ENCODE measurements around the gene SMIM10L1. TPM values are rescaled to one million over a fixed set of nuclear protein-coding genes. Genes with fewer than 3 reads are reported as not detected.

SMIM10L1 gene
- total RNA-seq, 1 experiment from 2014 or later: 11.4 TPM

DNA sequence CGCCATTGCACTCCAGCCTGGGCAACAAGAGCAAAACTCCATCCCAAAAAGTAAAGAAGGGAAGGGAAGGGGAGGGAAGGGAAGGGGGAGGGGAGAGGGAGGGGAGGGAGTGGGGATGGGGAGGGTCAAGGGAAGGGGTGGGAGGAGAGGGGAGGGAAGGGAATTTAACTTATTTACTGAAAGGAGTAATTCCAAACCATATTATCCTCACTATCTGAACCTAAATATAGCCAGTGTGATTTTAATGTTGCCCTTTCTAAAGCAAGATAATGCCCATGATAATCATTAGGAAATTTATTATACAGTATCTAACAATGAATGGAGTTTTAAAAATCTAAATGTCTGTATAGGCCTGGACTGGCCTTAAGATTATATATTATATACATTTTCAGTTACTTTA, 7.3 kb downstream of the SMIM10L1 start:
- in situ Hi-C loops (cut with HindIII; ENCODE audit: low sequenced_read_pairs): no loop called here
- no peak for DNase-seq (ENCODE audit: low spot score)

DNA sequence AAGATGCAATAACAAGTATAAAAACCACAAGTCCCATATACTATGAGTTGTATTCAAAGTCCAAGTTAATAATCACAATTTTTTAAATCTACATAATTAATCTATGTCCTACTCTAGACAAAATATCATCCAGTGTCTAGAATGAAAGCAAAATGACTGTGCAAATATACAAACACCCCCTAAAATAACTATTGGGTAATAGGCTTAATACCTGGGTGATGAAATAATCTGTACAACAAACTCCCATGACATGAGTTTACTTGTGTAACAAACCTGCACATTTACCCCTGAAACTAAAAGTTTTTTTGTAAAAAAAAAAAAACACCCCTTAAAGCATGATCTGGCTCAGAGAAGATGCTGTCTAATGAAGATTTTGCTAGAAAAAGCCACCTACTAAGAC, 11.5 kb downstream of the SMIM10L1 start:
- DNase-seq (ENCODE audit: low spot score): no peak
- in situ Hi-C loops (cut with HindIII; ENCODE audit: low sequenced_read_pairs): no loop called here

DNA sequence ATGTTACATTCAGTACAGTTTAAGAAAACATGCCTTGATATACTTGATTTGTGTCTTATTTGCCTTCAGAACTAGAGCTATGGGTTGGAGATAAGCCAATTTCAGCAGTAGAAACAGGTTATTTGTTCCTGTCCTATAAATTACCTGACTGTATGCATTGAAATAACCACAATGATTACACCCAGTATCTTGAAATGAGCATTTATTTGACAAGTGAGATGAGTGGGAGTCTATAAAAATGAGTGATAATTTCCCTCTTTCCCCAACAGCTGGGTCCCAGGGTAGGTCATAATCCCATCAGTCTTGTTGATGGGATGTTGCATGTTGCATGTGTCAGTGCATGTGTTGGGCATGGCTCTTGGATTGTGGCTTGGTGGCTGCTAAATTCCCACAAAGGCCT, 12.0 kb downstream of the SMIM10L1 start:
- in situ Hi-C loops (cut with HindIII; ENCODE audit: low sequenced_read_pairs): no loop called here
- no peak for DNase-seq (ENCODE audit: low spot score)

DNA sequence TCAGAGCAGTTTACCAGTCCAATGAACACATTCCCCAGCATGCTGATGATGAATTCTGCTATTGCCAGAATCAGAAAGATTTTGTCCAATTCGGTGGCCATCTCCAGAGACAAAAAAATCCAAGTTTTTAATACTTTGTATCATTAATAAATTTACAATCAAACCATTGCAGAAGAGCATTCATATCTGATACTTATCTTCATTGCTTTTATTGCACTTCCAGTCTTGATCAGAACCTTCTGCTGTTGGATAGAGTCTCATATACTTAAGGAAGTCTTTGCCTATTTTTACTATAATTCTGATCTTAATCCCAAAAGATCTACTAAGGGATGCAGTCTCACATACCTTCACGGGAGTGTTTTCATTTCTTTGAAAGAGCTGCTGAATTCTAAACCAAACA, 15.8 kb downstream of the SMIM10L1 start, which contains the start of gene TAS2R42:
Gene TAS2R42 (minus strand): TSS at position 101 of the 400 bp plus-strand sequence. CDS start 0 bp downstream, at position 101.
- DNase-seq (ENCODE audit: low spot score): no peak
- in situ Hi-C loops (cut with HindIII; ENCODE audit: low sequenced_read_pairs): no loop called here

DNA sequence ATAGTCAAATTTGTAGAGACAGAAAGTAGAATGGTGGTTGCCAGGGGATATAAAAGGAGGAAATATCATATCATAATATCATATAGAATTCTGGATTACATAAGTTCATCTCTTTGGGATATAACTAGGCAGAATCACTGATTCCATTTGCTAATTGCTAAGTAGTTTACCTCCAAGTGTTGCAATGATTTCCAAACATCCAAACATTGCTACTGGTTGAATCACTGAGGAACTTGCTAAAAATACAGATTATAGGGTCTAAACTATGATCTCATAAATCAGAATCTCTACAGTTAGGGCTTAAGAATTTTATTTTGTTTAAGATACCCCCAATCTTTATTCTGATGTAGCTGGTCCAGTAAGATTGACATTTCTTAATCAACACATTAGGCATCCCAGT, 31.8 kb downstream of the SMIM10L1 start:
- DNase-seq (ENCODE audit: low spot score): no peak
- in situ Hi-C loops (cut with HindIII; ENCODE audit: low sequenced_read_pairs): no loop called here

DNA sequence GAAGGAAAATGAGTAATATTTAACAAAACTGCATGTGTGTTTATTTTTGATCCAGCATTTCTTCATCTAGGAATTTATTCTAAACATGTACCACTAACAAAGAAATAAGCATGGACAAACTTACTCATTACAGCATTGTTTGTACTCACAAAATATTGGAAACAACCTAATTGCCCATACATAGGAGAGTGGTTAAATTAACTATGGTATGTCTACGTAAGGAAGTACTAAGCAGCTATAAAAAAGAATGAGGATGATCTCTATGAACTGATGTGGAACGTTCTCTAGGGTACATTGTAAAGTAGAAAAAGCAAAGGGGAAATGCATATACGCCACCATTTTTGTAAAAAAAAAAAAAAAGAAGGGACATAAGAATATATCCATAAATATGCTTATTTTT, 33.2 kb downstream of the SMIM10L1 start:
- no peak for DNase-seq (ENCODE audit: low spot score)
- in situ Hi-C loops (cut with HindIII; ENCODE audit: low sequenced_read_pairs): no loop called here

DNA sequence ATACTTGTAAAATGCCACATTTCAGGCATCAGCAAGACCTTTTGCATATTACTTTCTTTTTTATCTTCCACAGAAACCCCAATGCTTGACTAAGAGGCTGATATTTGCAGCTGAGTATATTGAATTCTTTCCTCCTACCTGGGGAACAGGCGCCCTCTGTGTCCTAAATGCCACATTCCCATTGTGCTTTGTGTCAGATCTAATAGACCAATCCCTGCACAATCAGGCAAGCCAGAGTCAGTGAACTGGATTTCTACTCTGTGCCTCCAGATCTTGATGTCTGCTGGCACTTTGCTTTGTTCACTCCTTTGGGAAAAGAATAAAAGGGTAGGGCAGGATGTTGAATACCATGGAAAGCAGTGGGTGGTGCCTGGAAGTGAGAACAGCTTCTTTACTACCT, 38.1 kb downstream of the SMIM10L1 start:
- in situ Hi-C loops (cut with HindIII; ENCODE audit: low sequenced_read_pairs): no loop called here
- DNase-seq (ENCODE audit: low spot score): no peak

Other genes starting within 250 kb of the SMIM10L1 start
- not detected in 2 replicates for gene PRH2, start 242.0 kb upstream of the SMIM10L1 start, total RNA-seq (2014; rRNA removed; shearing (Covaris generic))
- gene TAS2R14, start 231.9 kb upstream of the SMIM10L1 start, total RNA-seq (2014; rRNA removed; shearing (Covaris generic)): 0.12 and 3.0 TPM in 2 replicates
- not detected in 2 replicates for gene TAS2R50, start 184.3 kb upstream of the SMIM10L1 start, total RNA-seq (2014; rRNA removed; shearing (Covaris generic))
- 0.12 and 0.61 TPM in 2 replicates for gene TAS2R20, start 172.9 kb upstream of the SMIM10L1 start, total RNA-seq (2014; rRNA removed; shearing (Covaris generic))
- gene TAS2R19, start 148.6 kb upstream of the SMIM10L1 start, total RNA-seq (2014; rRNA removed; shearing (Covaris generic)): not detected in 2 replicates
- 0.14 and 0.43 TPM in 2 replicates for gene TAS2R31, start 139.8 kb upstream of the SMIM10L1 start, total RNA-seq (2014; rRNA removed; shearing (Covaris generic))
- not detected in 2 replicates for gene TAS2R46, start 108.9 kb upstream of the SMIM10L1 start, total RNA-seq (2014; rRNA removed; shearing (Covaris generic))
- gene TAS2R43, start 78.9 kb upstream of the SMIM10L1 start, total RNA-seq (2014; rRNA removed; shearing (Covaris generic)): 0.71 TPM in 1 of 2 replicates, not detected in the other
- 0.07 and 0.68 TPM in 2 replicates for gene TAS2R30, start 36.5 kb upstream of the SMIM10L1 start, total RNA-seq (2014; rRNA removed; shearing (Covaris generic))
- gene TAS2R42, start 15.7 kb downstream of the SMIM10L1 start, total RNA-seq (2014; rRNA removed; shearing (Covaris generic)): not detected in 2 replicates
- not detected in 2 replicates for gene PRB3, start 98.5 kb downstream of the SMIM10L1 start, total RNA-seq (2014; rRNA removed; shearing (Covaris generic))
- gene PRB4, start 139.2 kb downstream of the SMIM10L1 start, total RNA-seq (2014; rRNA removed; shearing (Covaris generic)): not detected in 2 replicates
- not detected in 2 replicates for gene PRB2, start 224.4 kb downstream of the SMIM10L1 start, total RNA-seq (2014; rRNA removed; shearing (Covaris generic))

All from G401 (cell line).